Measurements from ENCODE around the gene RTCB.

Gene RTCB

DNA sequence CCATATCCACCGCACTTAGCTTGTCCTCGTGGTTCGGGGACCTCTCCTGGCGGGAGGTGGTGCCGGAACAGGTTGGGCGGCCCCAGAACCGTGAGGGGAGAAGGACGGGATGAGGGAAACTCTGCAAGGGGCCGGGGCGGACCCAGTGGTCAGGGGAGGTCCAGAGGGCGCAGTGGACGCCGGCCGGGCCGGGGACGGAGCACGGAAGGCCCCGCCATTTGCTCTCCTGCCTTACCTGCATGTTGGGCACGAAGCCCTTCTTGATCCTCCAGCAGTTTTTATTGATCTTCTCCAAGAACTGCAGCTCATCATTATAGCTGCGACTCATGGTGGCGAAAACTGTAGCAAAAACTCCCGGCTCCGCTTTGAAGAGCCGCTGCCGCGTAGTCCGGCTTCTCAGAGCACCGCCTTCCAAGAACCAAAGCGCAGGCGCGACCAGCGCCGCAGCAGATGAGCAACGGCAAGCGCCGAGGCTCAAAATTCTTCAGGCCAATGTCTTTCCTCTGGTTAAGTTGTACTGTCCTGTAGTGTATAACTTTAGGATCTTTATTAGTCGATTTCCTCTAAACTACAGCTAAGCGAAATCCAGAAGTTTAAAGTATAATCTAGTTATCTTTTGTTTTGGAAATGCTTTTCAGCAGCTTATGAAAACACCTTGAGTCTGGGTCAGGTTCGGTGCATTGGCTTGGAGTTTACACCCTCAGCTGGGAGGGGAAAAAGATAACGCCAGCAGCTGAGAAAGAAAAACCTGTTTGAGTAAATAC is at the start of gene RTCB:
Gene RTCB, minus strand, starts transcription at position 419 of the 764 bp plus-strand sequence. Its CDS starts 91 bp downstream, at position 328.
- H3K27ac Mint-ChIP-seq, result peak within 1 kb of the TSS; percentile 99
- peaks cover 3% of the 10 kb centered on the region for H3K36me3 Mint-ChIP-seq
- H3K4me1 Mint-ChIP-seq, result peaks cover 55% of the 10 kb centered on the region
- H3K27me3 Mint-ChIP-seq, result peaks cover 3% of the 10 kb centered on the region
- H3K4me3 Mint-ChIP-seq, result peak within 1 kb of the TSS; percentile 99
- no peaks in the 10 kb centered on the region for H3K9me3 Mint-ChIP-seq

DNA sequence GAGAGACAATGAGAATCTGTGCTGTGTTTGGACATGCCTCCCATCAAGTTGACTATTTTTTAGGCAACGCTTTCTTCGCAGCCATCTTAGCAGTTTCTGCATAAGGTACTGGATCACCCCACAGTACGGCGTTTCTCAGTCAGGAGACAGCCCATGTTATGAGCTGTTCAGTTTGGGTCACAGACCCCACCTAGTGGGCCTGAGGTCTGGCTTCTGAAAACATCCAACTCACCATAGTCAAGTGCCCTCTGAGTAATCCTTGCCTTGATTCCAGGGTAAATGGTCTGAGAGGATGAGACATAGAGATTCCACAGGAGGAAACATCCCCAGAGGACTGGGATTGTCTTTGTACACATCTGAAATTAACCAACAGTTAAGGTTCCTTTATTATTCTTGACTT is 45.0 kb upstream of the RTCB start:
- H3K4me1 Mint-ChIP-seq, result no peaks in the 10 kb centered on the region
- no peak overlapping the region for H3K27ac Mint-ChIP-seq
- H3K9me3 Mint-ChIP-seq, result no peaks in the 10 kb centered on the region
- H3K36me3 Mint-ChIP-seq, result no peaks in the 10 kb centered on the region
- H3K4me3 Mint-ChIP-seq, result no peak overlapping the region
- H3K27me3 Mint-ChIP-seq, result peaks cover 26% of the 10 kb centered on the region

DNA sequence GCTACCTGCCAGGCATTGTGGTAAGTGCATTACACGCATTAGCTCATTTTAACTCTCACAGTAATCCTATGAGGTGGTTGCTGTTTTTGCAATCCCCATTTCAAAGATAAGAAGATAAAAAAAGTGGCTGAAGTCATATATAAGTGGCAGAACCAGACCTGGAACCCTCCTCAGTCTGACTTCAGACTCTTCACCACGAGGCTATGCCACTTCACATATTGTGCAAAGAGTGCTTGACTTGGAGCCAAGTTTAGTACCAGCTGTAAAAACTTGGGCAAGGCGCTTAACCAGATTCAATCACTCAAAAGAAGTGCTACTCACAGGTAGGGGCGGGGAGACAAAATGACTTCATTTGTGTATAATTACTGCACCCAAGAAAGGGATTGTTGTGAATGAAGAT is 36.9 kb upstream of the RTCB start:
- Mint-ChIP-seq H3K27ac (no peak overlapping the region), H3K27me3 (no peaks in the 10 kb centered on the region), H3K9me3 (no peaks in the 10 kb centered on the region), H3K4me1 (no peaks in the 10 kb centered on the region), H3K36me3 (no peaks in the 10 kb centered on the region), H3K4me3 (no peak overlapping the region)

DNA sequence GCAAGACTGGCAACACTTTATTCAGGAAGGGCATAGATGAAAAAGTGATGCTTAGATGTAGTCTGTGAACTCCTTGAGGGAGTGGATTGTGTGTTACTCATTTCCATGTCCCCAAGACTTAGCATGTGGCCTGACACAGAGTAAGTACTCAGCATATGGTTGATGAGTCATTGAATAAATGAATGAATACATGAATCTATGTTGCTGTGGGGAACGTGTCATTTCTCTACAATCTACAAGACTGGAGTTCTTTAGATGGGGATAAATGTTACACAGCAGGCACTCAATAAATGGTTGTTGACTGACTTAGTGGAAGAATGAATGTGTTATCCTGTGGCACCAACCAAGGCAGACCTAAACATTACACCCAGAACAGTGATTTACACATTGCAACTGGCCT is 34.3 kb upstream of the RTCB start:
- H3K9me3 Mint-ChIP-seq, result no peaks in the 10 kb centered on the region
- H3K4me3 Mint-ChIP-seq, result no peak overlapping the region
- no peak overlapping the region for H3K27ac Mint-ChIP-seq
- H3K4me1 Mint-ChIP-seq, result no peaks in the 10 kb centered on the region
- H3K27me3 Mint-ChIP-seq, result no peaks in the 10 kb centered on the region
- no peaks in the 10 kb centered on the region for H3K36me3 Mint-ChIP-seq

DNA sequence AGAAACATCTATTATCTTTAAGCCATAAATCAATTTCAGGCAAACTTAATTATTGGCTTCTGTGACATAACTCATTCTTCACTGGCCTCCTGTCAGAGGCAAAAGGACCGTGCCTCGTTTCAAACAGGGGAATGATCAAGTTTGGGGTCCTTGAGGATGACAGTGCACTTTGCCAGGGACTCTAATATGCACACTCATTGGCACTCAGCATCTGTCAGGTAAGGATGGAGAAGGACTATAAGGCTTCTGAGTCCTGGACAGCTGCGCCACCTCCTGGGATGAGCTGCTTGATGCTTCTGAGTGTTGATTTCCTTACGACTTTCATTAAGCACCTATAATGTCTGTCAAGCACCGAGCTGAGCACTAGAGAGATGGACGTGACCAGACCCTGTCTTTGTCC is 32.0 kb upstream of the RTCB start:
- no peak overlapping the region for H3K27ac Mint-ChIP-seq
- H3K27me3 Mint-ChIP-seq, result no peaks in the 10 kb centered on the region
- no peaks in the 10 kb centered on the region for H3K4me1 Mint-ChIP-seq
- H3K4me3 Mint-ChIP-seq, result no peak overlapping the region
- no peaks in the 10 kb centered on the region for H3K36me3 Mint-ChIP-seq
- H3K9me3 Mint-ChIP-seq, result no peaks in the 10 kb centered on the region

DNA sequence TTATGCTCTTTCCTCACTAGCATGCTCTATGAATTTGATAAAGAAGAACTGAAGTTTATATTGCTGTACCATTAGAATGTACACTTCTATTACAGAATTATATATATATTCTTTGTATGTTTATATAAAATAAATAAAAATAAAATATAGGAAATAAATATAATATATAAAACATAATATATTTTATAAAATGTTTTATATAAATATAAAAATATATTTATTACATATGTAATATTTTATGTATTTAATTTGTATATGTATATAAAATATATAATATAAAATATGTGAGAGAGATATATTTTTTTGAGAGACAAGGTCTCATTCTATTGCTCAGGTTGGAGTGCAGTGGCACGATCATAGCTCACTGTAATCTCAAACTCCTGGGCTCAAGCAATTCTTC is 18.3 kb upstream of the RTCB start:
- Mint-ChIP-seq H3K27me3 (peaks cover 12% of the 10 kb centered on the region), H3K4me3 (no peak overlapping the region), H3K9me3 (no peaks in the 10 kb centered on the region), H3K27ac (no peak overlapping the region), H3K4me1 (no peaks in the 10 kb centered on the region), H3K36me3 (no peaks in the 10 kb centered on the region)

DNA sequence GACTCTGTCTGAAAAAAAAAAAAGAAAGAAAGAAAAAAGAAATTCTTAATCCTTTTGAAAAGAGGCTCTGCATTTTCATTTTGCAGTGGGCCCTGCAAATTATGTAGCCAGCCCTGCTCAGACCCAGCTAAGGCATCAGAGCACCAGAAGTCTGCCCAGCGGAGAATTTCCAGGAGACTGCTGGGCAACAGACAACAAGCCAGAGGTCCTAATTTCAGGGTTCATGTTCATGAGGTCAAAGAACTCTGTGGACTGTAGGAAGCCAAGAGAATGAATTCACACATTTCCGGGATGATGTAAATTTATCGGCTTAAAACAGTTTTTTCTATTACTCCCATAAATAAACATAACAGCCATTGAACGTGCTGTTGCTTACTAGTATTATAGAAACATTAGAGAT is 14.8 kb upstream of the RTCB start:
- Mint-ChIP-seq H3K36me3 (no peaks in the 10 kb centered on the region), H3K27ac (no peak overlapping the region), H3K27me3 (peaks cover 10% of the 10 kb centered on the region), H3K4me3 (no peak overlapping the region), H3K4me1 (no peaks in the 10 kb centered on the region), H3K9me3 (no peaks in the 10 kb centered on the region)

DNA sequence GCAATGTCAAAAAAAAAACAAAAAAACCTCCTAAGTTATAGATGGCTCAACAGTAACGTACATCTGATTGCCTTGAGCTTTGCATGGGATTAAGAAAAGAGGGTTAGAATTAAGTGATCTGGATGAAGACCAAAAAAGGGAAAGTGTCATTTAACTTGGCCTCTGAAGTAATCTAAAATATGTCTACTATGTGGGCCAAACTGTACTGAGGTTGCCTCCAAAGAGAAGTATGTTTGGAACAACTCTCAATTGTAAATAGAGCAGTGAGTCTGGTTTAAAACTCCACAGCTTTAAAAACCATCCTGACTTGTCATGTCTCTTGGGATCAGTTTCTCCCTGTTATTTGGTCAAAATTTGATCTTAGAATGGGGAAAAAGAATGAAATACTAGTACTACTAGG is 11.6 kb upstream of the RTCB start:
- peaks cover 18% of the 10 kb centered on the region for H3K27me3 Mint-ChIP-seq
- no peak overlapping the region for H3K27ac Mint-ChIP-seq
- no peak overlapping the region for H3K4me3 Mint-ChIP-seq
- H3K36me3 Mint-ChIP-seq, result no peaks in the 10 kb centered on the region
- H3K4me1 Mint-ChIP-seq, result no peaks in the 10 kb centered on the region
- H3K9me3 Mint-ChIP-seq, result no peaks in the 10 kb centered on the region

DNA sequence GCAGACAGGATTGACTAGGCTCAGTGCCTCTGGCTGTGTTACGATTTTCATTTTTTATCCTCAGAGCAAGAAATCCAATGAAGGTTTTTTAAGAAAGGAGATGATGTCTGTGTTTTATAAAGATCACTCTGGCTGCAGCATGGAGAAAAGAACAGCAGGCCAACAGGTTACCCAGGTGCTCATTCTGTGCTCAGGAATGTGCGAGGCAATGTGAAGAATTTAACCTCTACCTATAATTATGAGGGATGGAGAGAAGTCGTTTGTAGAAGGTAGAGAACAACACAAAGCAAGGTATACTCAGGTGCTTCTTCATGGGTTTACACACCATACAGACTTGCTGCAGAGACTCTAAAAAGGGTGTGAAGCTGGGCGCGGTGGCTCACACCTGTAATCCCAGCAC is 10.0 kb upstream of the RTCB start:
- Mint-ChIP-seq H3K9me3 (no peaks in the 10 kb centered on the region), H3K4me1 (no peaks in the 10 kb centered on the region), H3K27ac (no peak overlapping the region), H3K4me3 (no peak overlapping the region), H3K27me3 (peaks cover 20% of the 10 kb centered on the region), H3K36me3 (no peaks in the 10 kb centered on the region)

DNA sequence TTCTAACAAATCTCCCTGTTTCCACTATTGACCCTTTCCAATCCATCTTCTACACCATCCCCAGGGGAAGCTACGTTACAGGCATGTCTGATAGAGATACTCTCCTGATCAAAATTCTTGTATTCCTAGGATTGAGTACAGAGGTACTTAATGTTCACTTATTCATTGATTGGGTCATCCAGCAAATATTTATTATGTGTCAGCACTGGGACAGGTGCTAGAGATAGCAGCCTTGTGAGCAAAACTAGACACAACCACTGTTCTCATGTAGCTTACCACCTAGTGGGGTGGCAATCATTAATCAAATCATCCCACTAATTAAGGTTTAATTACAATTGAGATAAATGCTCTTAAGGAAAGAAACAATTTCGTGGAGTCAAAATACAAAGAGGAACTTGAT is 9.4 kb upstream of the RTCB start:
- H3K27ac Mint-ChIP-seq, result no peak overlapping the region
- H3K27me3 Mint-ChIP-seq, result peaks cover 22% of the 10 kb centered on the region
- no peaks in the 10 kb centered on the region for H3K36me3 Mint-ChIP-seq
- H3K4me1 Mint-ChIP-seq, result no peaks in the 10 kb centered on the region
- H3K4me3 Mint-ChIP-seq, result no peak overlapping the region
- no peaks in the 10 kb centered on the region for H3K9me3 Mint-ChIP-seq

DNA sequence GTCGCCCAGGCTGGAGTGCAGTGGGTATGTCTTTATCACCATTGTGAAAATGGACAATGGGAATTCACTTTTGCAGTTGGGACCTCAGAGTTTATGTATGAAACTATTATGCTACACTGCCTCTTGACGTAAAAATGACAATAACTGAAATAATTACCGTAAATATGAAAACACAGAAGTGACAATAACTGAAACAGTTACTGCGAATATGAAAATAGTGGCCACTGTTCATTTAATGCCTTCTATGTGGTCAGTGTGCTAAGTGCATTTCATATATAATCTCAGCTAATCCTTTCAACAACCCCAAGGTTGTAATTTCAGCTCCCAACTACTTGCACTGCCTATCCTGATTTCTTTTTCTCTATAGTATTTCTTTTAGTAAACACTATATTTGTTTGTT is 5.9 kb upstream of the RTCB start:
- no peaks in the 10 kb centered on the region for H3K36me3 Mint-ChIP-seq
- H3K4me1 Mint-ChIP-seq, result peaks cover 4% of the 10 kb centered on the region
- no peak overlapping the region for H3K4me3 Mint-ChIP-seq

DNA sequence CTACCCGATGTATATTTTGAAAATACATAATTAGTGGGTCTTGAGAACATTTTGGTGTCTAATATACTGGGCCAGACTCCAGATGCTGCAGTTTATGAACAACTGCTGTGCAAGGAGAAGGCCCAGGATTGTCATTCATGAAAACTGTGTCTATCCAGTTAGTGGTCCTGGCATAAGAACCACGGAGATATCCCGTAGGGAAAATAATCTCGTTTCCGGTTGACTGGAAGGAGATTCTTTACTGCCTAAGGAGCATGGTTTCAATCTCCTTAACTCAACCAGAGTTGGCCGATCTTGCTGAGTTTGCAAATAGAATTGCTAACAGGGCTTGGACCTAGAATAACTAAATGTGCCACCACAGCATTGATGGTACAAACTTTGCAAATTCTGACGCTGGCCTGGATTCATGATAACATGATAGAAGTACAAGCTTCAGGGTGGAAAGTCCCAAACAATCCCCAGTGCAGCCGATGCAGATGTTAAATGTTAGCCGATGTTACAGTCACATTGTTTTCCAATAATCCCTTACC is 4.6 kb upstream of the RTCB start:
- no peak overlapping the region for H3K27ac Mint-ChIP-seq
- H3K9me3 Mint-ChIP-seq, result no peaks in the 10 kb centered on the region
- H3K4me1 Mint-ChIP-seq, result peaks cover 14% of the 10 kb centered on the region
- no peaks in the 10 kb centered on the region for H3K36me3 Mint-ChIP-seq
- H3K4me3 Mint-ChIP-seq, result no peak overlapping the region
- H3K27me3 Mint-ChIP-seq, result peaks cover 12% of the 10 kb centered on the region

More for the DNA sequence above, 5.9 kb upstream of the RTCB start:
- Mint-ChIP-seq H3K27ac (no peak overlapping the region), H3K27me3 (peaks cover 20% of the 10 kb centered on the region), H3K9me3 (no peaks in the 10 kb centered on the region)

DNA sequence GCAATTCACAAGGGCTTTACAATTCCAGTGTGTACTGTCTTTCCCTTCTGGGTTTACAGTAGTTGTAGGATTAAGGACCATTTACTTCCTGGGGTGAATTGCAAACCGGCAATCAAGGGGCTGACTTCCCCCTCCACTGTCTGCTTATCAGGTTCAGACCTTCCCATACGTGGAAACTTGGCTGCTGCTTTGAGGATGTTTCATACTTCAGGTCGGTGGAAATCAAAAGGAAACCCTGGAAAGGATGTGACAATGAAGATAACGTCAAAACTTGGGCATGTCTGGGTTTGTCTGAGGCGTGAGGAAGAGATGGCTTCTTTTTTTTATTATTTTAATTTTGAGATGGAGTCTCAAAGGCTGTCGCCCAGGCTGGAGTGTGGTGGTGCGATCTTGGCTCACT is 2.1 kb upstream of the RTCB start:
- no peak overlapping the region for H3K4me3 Mint-ChIP-seq
- peaks cover 8% of the 10 kb centered on the region for H3K27me3 Mint-ChIP-seq
- H3K4me1 Mint-ChIP-seq, result peaks cover 37% of the 10 kb centered on the region
- H3K9me3 Mint-ChIP-seq, result no peaks in the 10 kb centered on the region
- no peak overlapping the region for H3K27ac Mint-ChIP-seq
- H3K36me3 Mint-ChIP-seq, result peaks cover 3% of the 10 kb centered on the region

DNA sequence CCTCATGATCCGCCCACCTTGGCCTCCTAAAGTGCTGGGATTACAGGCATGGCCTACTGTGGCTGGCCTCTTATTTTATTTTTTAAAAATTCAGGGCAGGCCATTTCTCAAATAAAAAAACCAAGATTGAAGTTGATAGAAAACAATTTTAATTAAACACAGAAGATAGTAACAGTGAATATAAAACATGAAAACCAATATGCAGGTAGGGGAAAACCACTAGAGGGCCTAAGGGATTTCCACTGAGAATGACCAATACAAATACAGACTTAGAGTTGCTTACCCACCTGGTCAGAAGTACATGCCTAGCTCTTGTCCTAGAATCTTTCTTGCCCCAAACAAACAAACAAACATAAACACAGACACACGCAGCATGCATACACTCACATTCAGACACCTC is 1.7 kb upstream of the RTCB start:
- peaks cover 3% of the 10 kb centered on the region for H3K36me3 Mint-ChIP-seq
- H3K27ac Mint-ChIP-seq, result no peak overlapping the region
- no peak overlapping the region for H3K4me3 Mint-ChIP-seq
- H3K4me1 Mint-ChIP-seq, result peaks cover 41% of the 10 kb centered on the region
- no peaks in the 10 kb centered on the region for H3K9me3 Mint-ChIP-seq
- H3K27me3 Mint-ChIP-seq, result peaks cover 8% of the 10 kb centered on the region

DNA sequence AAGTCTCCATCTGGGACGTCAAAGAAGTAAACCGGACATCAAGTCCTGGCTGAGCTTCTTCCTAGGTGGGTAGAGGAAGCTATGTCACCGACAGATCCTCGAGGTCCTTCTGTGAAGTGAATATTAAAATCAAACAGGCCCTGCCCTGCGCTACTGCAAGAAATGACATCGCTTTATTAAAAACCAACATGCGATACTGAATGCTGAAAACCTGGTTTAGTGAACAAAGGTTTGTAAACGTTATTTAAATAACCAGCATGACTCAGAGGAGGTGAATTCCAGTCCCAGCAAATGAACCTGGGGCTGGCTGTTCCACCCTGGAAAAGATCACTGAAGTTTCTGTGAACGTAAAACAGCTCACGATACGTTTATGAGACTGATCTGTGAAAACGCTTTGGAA is 645 bp downstream of the RTCB start:
- Mint-ChIP-seq H3K27me3 (no peaks in the 10 kb centered on the region), H3K36me3 (peaks cover 4% of the 10 kb centered on the region), H3K9me3 (no peaks in the 10 kb centered on the region), H3K4me1 (peaks cover 55% of the 10 kb centered on the region), H3K27ac (peak overlapping the region; percentile 99), H3K4me3 (peak overlapping the region; percentile 99)

DNA sequence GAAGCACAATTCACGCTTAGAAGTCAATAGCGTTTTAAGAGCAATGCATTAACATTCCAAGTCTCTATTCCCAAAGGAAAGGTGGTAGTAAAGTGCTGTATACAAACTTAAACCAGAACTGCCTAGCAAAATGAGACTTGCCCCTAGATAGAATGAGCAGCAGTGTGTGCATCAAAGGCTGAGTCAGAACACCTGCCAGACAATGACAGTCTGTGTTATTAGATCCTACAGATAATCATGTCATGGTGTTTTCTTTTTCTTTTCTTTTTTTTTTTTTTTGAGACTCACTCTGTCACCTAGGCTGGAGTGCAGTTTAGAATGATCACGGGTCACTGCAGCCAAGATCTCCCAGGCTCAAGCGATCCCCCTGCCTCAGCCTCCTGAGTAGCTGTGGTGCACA is 1.6 kb downstream of the RTCB start:
- Mint-ChIP-seq H3K27ac (peak overlapping the region; percentile 99), H3K27me3 (no peaks in the 10 kb centered on the region), H3K4me3 (peak overlapping the region; percentile 99), H3K4me1 (peaks cover 55% of the 10 kb centered on the region), H3K9me3 (no peaks in the 10 kb centered on the region), H3K36me3 (peaks cover 5% of the 10 kb centered on the region)

DNA sequence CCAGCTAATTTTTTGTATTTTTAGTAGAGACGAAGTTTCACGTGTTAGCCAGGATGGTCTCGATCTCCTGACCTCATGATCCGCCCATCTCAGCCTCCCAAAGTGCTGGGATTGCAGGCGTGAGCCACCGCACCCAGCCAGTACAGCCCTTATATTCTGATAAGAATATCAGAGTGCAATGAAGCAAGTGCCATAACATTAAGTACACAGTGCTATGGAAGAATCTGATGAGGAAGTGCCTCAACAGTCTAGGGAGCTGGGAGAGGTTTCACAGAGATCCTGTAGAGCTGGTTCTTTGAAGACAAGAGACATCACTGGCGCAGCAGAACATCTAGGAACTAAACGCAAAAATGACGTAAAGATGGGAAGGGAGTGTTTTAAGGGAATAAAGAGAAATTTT is 2.1 kb downstream of the RTCB start:
- Mint-ChIP-seq H3K4me1 (peaks cover 55% of the 10 kb centered on the region), H3K36me3 (peaks cover 5% of the 10 kb centered on the region), H3K4me3 (peak overlapping the region; percentile 99), H3K27ac (peak overlapping the region; percentile 66), H3K27me3 (no peaks in the 10 kb centered on the region), H3K9me3 (no peaks in the 10 kb centered on the region)
